B cell (primary cell): ENCODE measurements around the gene CORO1A. TPM values are rescaled to one million over a fixed set of nuclear protein-coding genes. Genes with fewer than 3 reads are reported as not detected.
A peak's percentile ranks its signal among the peaks of the same experiment; 100 is the strongest.

Source experiments
- ATAC-seq: fragments of 200-7000 bp; cut with Tn5 transposase; one replicate; pipeline ENCODE4 v1.10.0; 2021; ENCODE audit warnings: low read depth, mild to moderate bottlenecking, moderate number of reproducible peaks, moderate library complexity
- CTCF ChIA-PET: fragments of 350-600 bp; sonication (Branson Sonifier 250); formaldehyde crosslinking; loops from one replicate; lab custom pipeline; 2021; ENCODE audit warnings: antibody characterized with exemption, inconsistent platforms; lab: Charles Lee
- POLR2A ChIA-PET: fragments of 350-600 bp; sonication (Branson Sonifier 250); formaldehyde crosslinking; loops from one replicate; lab custom pipeline; 2021; ENCODE audit warnings: antibody characterized with exemption; lab: Charles Lee
- DNase-seq: peaks from one replicate; pipeline ENCODE4 v3.0.0; 2013
- H2AFZ ChIP-seq: 2 replicates; pipeline ENCODE4 v1.6.1; 2012; ENCODE audit warnings: mild to moderate bottlenecking, low read depth, low read length; ENCODE audit not compliant: insufficient read depth, poor library complexity, severe bottlenecking
- H3K27ac ChIP-seq, 2 donors: 1 replicate in 1 of 2; 2 replicates in 1 of 2; pipeline ENCODE4 v1.5.1; 2012 to 2013; ENCODE audit warnings: low read length in 2 of 2, mild to moderate bottlenecking in 2 of 2, moderate library complexity in 1 of 2
- H3K27me3 ChIP-seq, 4 experiments: fragments of 200-600 bp in 1 of 4; sonication (generic) in 1 of 4; replicated peaks in 1 of 4; 1 replicate in 2 of 4; 2 replicates in 2 of 4; pipeline versions ENCODE4 v1.6.1 to v1.7.0; 2013 to 2016; ENCODE audit warnings: low read length in 3 of 4, mild to moderate bottlenecking in 2 of 4, mixed read lengths in 1 of 4, moderate library complexity in 1 of 4; ENCODE audit not compliant: insufficient read depth in 4 of 4, control insufficient read depth in 3 of 4; ENCODE audit errors: control extremely low read depth in 1 of 4
- H3K36me3 ChIP-seq, 2 experiments: replicated peaks in 1 of 2; 1 replicate in 1 of 2; 2 replicates in 1 of 2; pipeline versions ENCODE4 v1.6.1 to v1.7.1; 2013; ENCODE audit warnings: low read length in 1 of 2; ENCODE audit not compliant: insufficient read depth in 2 of 2, control insufficient read depth in 1 of 2; ENCODE audit errors: control extremely low read depth in 1 of 2, extremely low read depth in 1 of 2
- H3K4me1 ChIP-seq, 2 donors: fragments of 200-600 bp in 1 of 2; sonication (generic) in 1 of 2; 1 replicate in 1 of 2; 2 replicates in 1 of 2; pipeline versions ENCODE4 v1.5.1 to v1.6.1; 2013 to 2017; ENCODE audit warnings: low read length in 2 of 2; ENCODE audit not compliant: control insufficient read depth in 2 of 2, insufficient read depth in 2 of 2
- H3K4me2 ChIP-seq: replicated peaks from 2 replicates; pipeline ENCODE3; 2012; ENCODE audit warnings: mild to moderate bottlenecking, low read depth, low read length; ENCODE audit not compliant: poor library complexity, severe bottlenecking
- H3K4me3 ChIP-seq, 5 experiments: fragments of 200-600 bp in 1 of 5; sonication (generic) in 1 of 5; 1 replicate in 3 of 5; 2 replicates in 2 of 5; pipeline versions ENCODE4 v1.5.1 to v1.7.0; 2011 to 2016; ENCODE audit warnings: low read length in 4 of 5, mild to moderate bottlenecking in 4 of 5, low read depth in 2 of 5, control low read depth in 1 of 5, moderate library complexity in 1 of 5; ENCODE audit not compliant: insufficient read depth in 1 of 5; ENCODE audit errors: control extremely low read depth in 1 of 5, extremely low read depth in 1 of 5
- H3K79me2 ChIP-seq: fragments of 200-600 bp; sonication (generic); one replicate; pipeline ENCODE4 v1.6.0; 2016; ENCODE audit warnings: low read length; ENCODE audit not compliant: control insufficient read depth, insufficient read depth
- H3K9ac ChIP-seq: fragments of 200-600 bp; sonication (generic); 2 replicates; pipeline ENCODE4 v1.6.1; 2017; ENCODE audit warnings: mild to moderate bottlenecking, low read length, moderate library complexity
- H3K9me3 ChIP-seq, 3 donors: one replicate each; pipeline versions ENCODE4 v1.6.1 to v1.7.1; 2013; ENCODE audit warnings: low read length in 2 of 3; ENCODE audit not compliant: control insufficient read depth in 2 of 3, insufficient read depth in 1 of 3; ENCODE audit errors: control extremely low read depth in 1 of 3
- H4K20me1 ChIP-seq: 2 replicates; pipeline ENCODE4 v1.6.0; 2012; ENCODE audit warnings: mild to moderate bottlenecking, low read length; ENCODE audit not compliant: insufficient read depth, control insufficient read depth, poor library complexity, severe bottlenecking
- H3K27ac Mint-ChIP-seq: one replicate; pipeline ENCODE4 v1.8.0; 2021; ENCODE audit warnings: mixed read lengths
- H3K27me3 Mint-ChIP-seq: one replicate; pipeline ENCODE4 v1.8.0; 2021; ENCODE audit warnings: mixed read lengths
- H3K4me1 Mint-ChIP-seq: one replicate; pipeline ENCODE4 v1.8.0; 2021; ENCODE audit warnings: mixed read lengths
- H3K4me3 Mint-ChIP-seq: one replicate; pipeline ENCODE4 v1.8.0; 2021; ENCODE audit warnings: mixed read lengths
- H3K9me3 Mint-ChIP-seq: one replicate; pipeline ENCODE4 v1.8.0; 2022; ENCODE audit warnings: mixed read lengths; ENCODE audit not compliant: insufficient read depth
- CTCF ChIP-seq: fragments of 200-600 bp; IDR thresholded peaks from one replicate; pipeline ENCODE4 v1.8.0; 2022; ENCODE audit warnings: antibody characterized with exemption, mild to moderate bottlenecking
- EZH2 ChIP-seq: IDR thresholded peaks from 2 replicates; pipeline ENCODE4 v1.6.1; 2012; ENCODE audit warnings: borderline replicate concordance, low read depth, mild to moderate bottlenecking, moderate library complexity, low read length; ENCODE audit not compliant: insufficient read depth, poor library complexity, severe bottlenecking
- WGBS: methylation state at CpG from one replicate; pipeline ENCODE4 v1.1.5; 2013; ENCODE audit warnings: missing lambda C conversion rate; ENCODE audit not compliant: insufficient coverage; 5-methylcytosine and 5-hydroxymethylcytosine counted together
- intact Hi-C: fragments of 100-400 bp; cut with micrococcal nuclease; formaldehyde crosslinking; loops from one replicate; pipeline ENCODE4 v1.10.0; 2022
- polyA plus RNA-seq: library from polyadenylated mRNA; depleted of rRNA; stranded (reverse); fragments of >200 nt; gene quantifications from 2 replicates; pipeline ENCODE4 v1.2.3, GENCODE V29; 2012
- total RNA-seq, 2 donors: library from RNA; stranded (reverse); fragments of 120-200 nt in 1 of 2; gene quantifications; 1 replicate in 1 of 2; 2 replicates in 1 of 2; pipeline versions ENCODE4 v1.2.3 to v1.2.4, GENCODE V29; 2013 to 2022

The CORO1A gene
- total and polyA plus RNA-seq, 2 donors (not counting 1 experiment from before 2014, with no cell fraction given), result 653 to 1,555 TPM

DNA sequence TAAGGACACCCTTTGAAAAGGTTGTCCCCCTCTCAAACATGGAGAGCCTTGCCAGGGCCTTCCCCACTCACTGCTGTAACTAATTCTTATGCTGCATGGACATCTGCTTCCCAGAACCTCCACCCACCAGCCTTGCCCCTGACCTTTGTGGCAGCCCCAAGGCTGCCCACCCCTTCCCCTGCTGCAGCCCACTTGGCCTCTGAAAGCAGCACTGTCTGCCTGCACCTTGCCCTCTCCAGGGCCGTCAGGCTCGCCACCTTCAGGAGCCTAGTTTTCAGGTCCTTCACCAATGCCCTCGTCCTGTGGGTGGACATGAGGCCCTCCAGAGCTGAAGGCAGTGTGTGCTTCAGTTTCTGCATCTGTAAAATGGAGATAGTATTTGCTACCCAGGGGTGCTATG lies 2.7 kb upstream of the CORO1A start:
- no peaks in the 10 kb centered on the region for H3K27me3 Mint-ChIP-seq
- H3K36me3 ChIP-seq, result peaks cover 0 to 16% of the 10 kb centered on the region in 2 experiments
- peaks cover 15% of the 10 kb centered on the region for H4K20me1 ChIP-seq
- DNase-seq, result no peak
- H3K9me3 ChIP-seq, result no peaks in the 10 kb centered on the region
- CTCF ChIA-PET, result no interaction called here
- POLR2A ChIA-PET, result interaction anchor here (0.7 kb wide), 1 partner anchor 227 kb away, joined by 7 read pairs; the partner anchor contains the start of gene ZNF771
- peak overlapping the region; percentile 67 for H3K27ac Mint-ChIP-seq
- H3K4me3 Mint-ChIP-seq, result peak overlapping the region; percentile 37
- H3K9ac ChIP-seq, result no peak overlapping the region
- no peak overlapping the region for H3K4me3 ChIP-seq
- TF ChIP-seq CTCF (no peak), EZH2 (no peak)
- WGBS, result 82% methylated on average over 3 of the region's 3 CpGs
- H3K4me1 ChIP-seq, result peaks cover 15 to 22% of the 10 kb centered on the region in 2 donors
- no peaks in the 10 kb centered on the region for H3K27me3 ChIP-seq
- ATAC-seq, result no peak
- intact Hi-C loops, result no loop called here
- peaks cover 24% of the 10 kb centered on the region for H3K4me1 Mint-ChIP-seq
- H3K27ac ChIP-seq, result no peak overlapping the region
- H3K9me3 Mint-ChIP-seq, result no peaks in the 10 kb centered on the region
- no peak overlapping the region for H2AFZ ChIP-seq
- H3K79me2 ChIP-seq, result peaks cover 21% of the 10 kb centered on the region
- no peak overlapping the region for H3K4me2 ChIP-seq

DNA sequence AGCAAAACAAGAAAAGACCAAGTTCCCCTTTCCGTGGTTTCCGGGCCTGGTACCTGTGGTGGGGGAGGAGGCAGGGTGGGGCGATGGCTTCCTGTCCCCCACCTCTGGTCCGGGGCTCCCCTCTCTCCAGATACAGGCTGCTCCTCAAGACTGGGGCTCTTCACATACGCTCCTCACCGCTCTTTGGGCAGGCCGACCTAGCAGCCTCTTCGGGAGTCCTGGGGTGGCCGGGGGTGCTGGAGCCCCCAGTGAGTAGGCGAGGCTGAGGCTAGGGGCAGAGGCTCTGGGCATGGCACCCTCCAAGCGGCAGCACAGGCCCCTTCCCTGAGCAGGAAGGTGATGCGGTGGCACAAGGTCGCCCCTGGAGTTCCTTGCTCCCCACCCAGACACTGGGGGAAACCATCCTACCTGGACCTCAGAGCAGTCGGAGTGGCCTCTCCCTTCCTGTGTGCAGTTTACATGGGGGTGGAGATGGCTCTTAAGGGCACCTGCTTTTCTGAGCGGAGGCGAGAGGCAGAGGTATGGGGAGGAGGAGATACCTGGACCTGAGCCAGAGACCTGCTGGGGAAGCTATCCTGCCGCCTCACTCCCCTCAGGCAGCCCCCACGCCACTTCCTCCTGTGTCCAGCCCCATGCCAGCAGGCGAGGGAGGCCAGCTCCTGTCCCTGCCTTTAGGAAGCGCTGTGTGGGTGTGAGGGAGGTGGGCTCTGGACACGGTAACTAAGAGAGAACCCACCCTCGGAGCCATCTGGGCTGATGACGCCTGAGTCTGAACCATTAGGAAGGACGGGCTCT lies 891 bp downstream of the CORO1A start:
- H3K79me2 ChIP-seq, result peaks cover 46% of the 10 kb centered on the region
- peaks cover 42% of the 10 kb centered on the region for H4K20me1 ChIP-seq
- H3K27ac Mint-ChIP-seq, result peak overlapping the region; percentile 99
- H3K4me1 Mint-ChIP-seq, result peaks cover 46% of the 10 kb centered on the region
- 4% methylated on average over 17 of the region's 24 CpGs for WGBS
- H3K9me3 ChIP-seq, result no peaks in the 10 kb centered on the region
- H3K4me3 Mint-ChIP-seq, result peak overlapping the region; percentile 90
- H3K4me3 ChIP-seq, result peak overlapping the region; percentile 44 to 99 (median 97)
- peaks cover 40 to 48% of the 10 kb centered on the region in 2 donors for H3K4me1 ChIP-seq
- peaks cover 0 to 42% of the 10 kb centered on the region in 2 experiments for H3K36me3 ChIP-seq
- H3K27me3 ChIP-seq, result no peaks in the 10 kb centered on the region
- ATAC-seq, result peak; percentile 3
- H3K4me2 ChIP-seq, result peak overlapping the region; percentile 97
- peak overlapping the region; percentile 78 to 87 for H3K27ac ChIP-seq
- ChIA-PET POLR2A (interaction anchor here (0.6 to 4.9 kb wide), 14 partner anchors 18 to 842 kb away, joined by 3 to 97 read pairs (median 4); partner anchors contain the start of genes ALDOA, MAPK3, SEPTIN1 and TBX6), CTCF (interaction anchor here (1.0 to 4.8 kb wide), 5 partner anchors 41 to 92 kb away, joined by 5 to 49 read pairs (median 10); partner anchors contain the start of genes MAPK3, TBX6 and YPEL3)
- no peaks in the 10 kb centered on the region for H3K9me3 Mint-ChIP-seq
- intact Hi-C loops, result no loop called here
- H2AFZ ChIP-seq, result peak overlapping the region; percentile 88
- peak overlapping the region; percentile 98 for H3K9ac ChIP-seq
- no peak for TF ChIP-seq EZH2
- TF ChIP-seq CTCF, result no peak
- DNase-seq, result peak; percentile 92
- H3K27me3 Mint-ChIP-seq, result no peaks in the 10 kb centered on the region
